NCI-H146 (cell line): ENCODE data around the gene PRSS57.
A peak's percentile ranks its signal among the peaks of the same experiment; 100 is the strongest.
"Not testable (repeated sequence)": the region's sequence is repeated elsewhere in the genome, so short reads cannot be mapped to it uniquely, and the experiment has no call there.

ENCODE experiments used
- DNase-seq: peaks from one replicate; lab custom pipeline; 2025; lab: John Stamatoyannopoulos, UW

PRSS57 gene

GRCh38 chr19:695352-695949 is at the start of gene PRSS57:
Gene PRSS57 (minus strand): TSS chr19:695452. CDS start chr19:695430, 22 bp downstream.
- DNase-seq, result no peak

DNA sequence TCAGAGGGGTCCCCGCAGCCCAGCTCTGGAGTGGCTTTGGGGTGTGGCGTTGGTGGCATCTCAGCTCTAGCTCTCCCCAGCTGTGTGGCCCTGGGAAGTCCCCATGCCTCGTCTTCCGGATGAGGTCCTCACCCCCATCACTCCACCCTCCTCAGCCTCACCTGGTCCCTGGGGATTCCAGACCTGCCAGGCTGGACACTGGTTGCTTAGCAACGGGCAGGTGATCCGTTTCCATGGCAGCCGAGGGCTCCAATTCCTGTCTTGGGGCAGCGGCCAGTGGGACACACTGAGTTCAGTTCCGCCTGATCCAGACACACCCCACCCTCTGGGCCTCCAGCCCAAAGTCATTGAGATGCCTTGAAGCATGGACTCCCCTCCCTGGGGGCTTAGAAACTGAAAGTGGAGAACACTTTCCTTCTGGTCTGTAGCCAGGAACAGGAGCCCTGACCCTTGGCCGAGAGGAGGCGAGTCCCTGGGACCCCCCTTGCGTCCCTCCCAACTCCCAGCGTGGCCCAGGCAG is 48.0 kb upstream of the PRSS57 start:
- DNase-seq, result peak; percentile 46

GRCh38 chr19:742540-743075 is 47.4 kb upstream of the PRSS57 start:
- DNase-seq, result no peak

- DNase-seq, result no peak
Observed at GRCh38 chr19:741506-742131, 46.4 kb upstream of the PRSS57 start.

DNA sequence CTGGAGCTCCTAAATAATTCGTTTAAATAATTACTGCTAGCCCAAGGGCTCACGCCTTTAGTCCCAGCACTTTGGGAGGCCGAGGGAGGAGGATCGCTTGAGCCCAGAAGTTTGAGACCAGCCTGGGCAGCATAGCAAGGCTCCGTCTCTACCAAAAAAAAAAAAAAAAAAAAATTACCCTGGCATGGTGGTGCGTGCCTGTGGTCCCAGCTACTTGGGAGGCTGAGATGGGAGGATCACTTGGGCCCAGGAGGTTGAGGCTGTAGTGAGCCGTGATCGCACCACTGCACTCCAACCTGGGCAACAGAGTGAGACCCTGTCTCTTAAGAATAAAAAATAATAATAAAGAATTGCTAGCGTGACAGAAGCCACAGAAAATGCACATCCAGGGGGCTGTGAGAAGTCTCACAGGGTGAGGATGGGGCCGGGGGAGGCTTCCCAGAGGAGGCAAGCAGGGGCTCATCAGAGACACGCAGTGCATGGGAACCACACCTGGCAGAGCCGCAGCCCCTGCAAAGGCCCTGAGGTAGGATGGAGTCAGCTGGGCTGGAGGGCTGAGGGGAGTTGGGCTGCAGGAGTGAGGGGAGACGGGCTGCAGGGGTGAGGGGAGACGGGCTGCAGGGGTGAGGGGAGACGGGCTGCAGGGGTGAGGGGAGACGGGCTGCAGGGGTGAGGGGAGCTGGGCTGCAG is 45.7 kb upstream of the PRSS57 start:
- DNase-seq, result not testable (repeated sequence)

- DNase-seq, result no peak
Observed at GRCh38 chr19:739998-740715, 44.9 kb upstream of the PRSS57 start.

DNA sequence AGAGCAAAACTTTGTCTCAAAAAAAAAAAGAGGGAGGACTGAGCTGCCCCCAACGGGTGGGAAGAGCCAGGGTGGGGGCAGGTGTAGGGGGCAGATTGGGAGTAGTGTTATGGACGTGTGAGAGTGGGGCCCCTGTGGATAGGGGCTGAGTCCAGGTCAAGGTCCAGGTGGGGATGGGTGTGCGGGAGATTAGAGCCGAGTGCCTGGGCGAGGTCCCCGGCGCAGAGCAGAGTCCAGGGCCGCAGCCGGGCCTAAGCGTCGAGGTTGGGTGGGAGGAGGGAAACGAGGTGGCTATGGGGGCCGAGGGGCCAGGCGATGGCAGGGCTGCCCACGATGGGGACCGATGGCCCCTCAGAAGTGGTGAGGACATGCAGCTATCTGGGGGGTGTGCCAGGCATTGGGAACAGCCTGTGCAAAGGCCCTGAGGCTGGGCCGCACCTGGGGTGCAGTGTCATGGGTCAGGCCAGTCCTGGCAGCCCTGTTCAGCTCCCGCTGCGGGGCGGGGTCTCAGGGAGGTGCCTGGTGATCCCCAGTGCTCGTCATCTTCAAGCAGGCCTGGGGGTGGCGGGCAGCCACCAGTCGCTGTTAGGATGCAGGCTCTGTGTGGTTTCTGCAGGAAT is 43.4 kb upstream of the PRSS57 start:
- no peak for DNase-seq

- DNase-seq, result peak; percentile 20
Observed at GRCh38 chr19:737591-738093, 42.4 kb upstream of the PRSS57 start.

DNA sequence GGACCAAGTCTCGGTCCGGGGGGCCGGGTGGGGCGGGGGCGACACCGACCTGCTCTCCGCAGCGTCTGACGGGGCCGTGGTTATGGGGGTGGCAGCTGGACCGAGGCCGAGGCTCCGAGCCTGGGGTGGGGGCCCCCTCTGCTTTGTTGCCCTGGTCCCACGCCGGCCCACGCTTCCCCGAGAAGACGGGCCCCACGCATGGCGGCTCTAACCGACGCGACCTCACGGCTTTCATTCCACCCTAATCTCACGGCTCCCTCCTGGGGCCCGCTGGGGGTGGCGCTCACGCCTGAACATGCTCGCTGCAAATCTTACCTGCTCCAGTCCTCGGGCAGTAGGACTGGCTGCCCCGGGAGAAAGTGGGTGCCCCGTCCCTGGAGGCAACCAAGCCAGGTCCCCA is 40.9 kb upstream of the PRSS57 start:
- DNase-seq, result no peak

DNA sequence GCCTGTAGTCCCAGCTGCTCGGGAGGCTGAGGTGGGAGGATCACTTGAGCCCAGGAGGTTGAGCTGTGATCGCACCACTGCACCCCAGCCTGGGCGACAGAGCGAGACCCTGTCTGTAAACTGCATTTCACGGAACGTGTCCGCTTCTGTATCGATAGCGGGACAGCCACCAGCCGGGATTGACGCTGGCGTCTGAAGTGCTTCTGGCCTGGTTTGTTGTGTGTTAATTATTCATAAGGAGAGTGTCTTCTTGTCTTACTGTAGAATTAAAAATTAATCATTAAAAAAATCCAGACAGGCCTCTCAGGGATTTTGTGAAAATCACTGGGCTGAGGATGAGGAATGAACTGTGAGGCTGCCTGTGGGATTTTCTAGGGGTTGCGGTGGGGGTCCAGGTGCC is 39.5 kb upstream of the PRSS57 start:
- no peak for DNase-seq

- no peak for DNase-seq
Observed at GRCh38 chr19:732148-733069, 37.2 kb upstream of the PRSS57 start.

GRCh38 chr19:731000-731399 is 35.7 kb upstream of the PRSS57 start:
- no peak for DNase-seq

DNA sequence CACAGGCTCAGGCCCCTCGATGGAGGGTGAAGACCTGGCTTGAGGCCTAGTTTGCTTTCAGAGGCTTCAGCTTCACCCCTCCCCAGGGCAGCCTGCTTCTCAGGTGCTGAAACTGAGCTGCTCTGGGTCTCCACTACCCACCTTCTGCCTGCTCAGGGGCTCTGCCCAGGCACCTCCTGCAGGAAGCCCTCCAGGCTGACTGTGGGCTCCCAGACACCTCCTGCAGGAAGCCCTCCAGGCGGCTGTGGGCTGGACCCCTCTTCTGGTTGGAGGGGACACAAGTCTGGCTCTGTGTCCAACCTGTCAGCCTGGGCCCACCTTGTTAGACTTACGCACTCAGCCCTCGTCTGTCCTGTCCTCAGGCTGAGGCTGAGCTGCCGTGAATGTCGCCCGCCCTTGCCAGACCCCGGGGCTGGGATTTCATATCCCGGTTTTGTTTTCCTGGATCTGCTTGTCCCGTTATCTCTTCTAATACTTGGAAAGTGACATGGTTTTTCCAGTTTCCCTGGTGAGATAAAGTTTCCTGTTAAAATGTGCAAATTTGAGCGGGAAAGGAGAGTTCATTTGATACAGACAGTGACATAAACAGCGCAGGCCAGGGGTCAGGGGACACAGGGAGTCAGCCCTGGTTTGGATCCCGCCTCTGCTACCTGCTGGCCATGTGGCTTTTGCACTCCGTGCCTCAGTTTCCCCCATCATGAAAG is 34.9 kb upstream of the PRSS57 start:
- no peak for DNase-seq

DNA sequence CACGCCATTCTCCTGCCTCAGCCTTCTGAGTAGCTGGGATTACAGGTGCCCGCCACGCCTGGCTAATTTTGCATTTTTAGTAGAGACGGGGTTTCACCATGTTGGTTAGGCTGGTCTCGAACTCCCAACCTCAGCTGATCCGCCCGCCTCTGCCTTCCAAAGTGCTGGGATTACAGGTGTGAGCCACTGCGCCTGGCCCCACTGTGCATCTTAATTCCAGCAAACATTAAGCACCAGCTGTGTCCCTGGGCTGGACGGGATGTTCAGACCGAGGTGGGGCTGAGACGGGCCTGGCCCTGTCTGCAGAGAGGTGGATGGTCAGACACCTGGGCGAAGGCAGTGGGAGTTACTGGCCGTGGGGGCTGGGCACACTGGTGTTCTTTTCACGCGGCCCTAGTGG is 34.3 kb upstream of the PRSS57 start:
- DNase-seq, result not testable (repeated sequence)

- no peak for DNase-seq
Observed at GRCh38 chr19:728011-728410, 32.8 kb upstream of the PRSS57 start.

DNA sequence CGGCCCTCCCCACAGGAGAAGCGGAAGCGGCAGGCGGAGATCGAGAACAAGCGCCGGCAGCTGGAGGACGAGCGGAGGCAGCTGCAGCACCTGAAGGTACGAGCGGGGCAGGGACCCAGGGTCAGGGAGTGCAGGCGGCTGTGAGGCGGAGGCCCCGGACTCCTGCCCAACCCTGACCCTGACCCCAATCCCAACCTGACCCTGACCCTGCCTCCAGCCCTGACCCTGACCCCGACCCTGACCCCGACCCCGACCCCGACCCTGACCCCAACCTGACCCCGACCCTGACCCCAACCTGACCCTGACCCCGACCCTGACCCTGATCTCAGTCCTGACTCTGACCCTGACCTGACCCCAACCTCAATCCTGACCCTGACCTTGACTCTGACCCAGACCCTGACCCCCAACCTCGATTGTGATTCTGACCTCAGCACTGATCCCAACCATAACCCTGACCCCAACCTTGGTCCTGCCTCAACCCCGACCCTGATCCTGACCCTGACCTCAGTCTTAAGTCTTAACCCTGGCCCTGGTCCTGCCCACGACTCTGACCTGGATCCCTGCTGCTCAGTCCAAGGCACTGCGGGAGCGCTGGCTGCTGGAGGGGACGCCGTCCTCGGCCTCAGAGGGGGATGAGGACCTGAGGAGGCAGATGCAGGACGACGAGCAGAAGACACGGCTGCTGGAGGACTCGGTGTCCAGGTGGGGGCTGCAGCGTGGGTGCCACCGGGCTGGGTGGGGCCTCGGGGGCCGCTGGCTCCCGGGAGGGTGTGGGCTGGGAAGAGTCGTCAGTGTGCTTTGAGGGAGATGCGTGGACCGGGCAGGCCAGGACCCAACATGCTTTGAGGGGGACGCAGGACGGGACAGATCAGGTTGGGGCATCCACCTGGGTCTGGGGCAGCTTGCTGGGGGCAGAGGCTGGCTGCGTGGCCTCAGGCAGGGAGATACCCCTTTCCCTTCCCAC is 32.0 kb upstream of the PRSS57 start:
- DNase-seq, result no peak

DNA sequence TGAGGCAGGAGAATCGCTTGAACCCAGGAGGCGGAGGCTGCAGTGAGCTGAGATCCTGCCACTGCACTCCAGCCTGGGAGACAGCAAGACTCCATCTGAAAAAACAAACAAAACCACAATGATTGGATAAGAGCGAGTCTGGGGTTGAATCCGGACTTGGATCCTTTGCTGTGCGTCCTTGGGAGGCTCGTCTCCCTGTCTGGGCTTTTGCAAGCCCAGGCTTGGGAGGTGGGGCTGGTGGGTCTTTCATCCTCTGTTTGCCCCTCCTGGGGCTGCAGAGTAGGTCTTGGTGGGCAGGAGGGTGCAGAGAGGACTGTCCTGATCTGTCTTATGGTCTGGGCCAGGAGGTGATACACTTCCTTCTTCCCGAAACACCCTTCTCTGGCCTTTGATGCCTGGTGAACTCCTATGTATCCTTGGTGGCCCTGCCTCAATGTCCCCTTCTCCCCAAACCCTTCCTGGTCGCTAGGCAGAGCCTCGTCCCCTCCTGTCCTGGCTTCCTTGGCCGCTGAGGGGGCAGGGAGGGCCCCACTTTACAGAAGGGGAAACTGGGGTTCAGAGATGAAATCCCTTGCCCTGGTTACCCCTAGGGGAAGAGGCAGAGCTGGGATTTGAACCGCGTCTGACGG is 30.3 kb upstream of the PRSS57 start:
- DNase-seq, result no peak

DNA sequence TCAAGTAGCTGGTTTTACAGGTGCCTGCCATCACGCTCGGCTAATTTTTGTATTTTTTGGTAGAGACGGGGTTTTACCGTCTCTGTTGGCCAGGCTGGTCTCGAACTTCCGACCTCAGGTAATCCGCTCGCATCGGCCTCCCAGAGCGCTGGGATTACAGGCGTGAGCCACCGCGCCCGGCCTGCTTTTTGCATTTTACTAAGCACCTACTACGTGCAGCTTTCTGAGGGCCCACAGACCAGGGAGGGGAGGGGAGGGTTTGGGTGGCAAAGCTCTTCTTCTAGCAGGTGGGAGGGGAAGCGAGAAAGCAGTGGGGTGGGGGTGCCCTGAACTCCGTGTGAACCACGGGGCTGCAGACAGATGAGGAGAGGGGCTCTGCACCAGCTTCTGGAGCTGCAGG is 28.5 kb upstream of the PRSS57 start:
- no peak for DNase-seq
